ENCODE data around the gene KLF7.

Gene KLF7

DNA sequence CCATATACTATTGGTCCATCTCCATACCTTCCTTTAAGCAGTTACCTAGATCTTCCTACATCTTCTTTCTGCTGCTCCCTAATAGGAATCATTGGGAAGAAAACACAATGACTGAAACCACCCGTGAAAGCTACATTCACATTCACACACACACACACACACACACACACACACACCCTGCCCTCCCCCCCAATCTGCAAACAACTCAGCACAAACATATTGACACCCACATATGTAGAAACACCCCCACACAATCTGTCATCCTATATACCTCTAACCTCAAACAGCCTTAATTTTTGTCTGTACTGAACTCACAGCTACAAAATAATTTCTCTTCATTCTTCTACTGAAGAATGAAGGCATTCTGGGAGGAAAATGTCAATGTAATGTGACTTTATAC is 63.8 kb downstream of the KLF7 start:
- Histone ChIP-seq H3K9me3 (ENCODE audit: control insufficient read depth, insufficient read depth, low read length) (no peaks in the 10 kb centered on the region), H3K4me3 (ENCODE audit: low read depth, low read length) (no peak overlapping the region), H3K9ac (ENCODE audit: low read depth, low read length) (no peak overlapping the region), H3K4me1 (ENCODE audit: control insufficient read depth, insufficient read depth, low read length) (peaks cover 8% of the 10 kb centered on the region), H3K36me3 (ENCODE audit: control insufficient read depth, insufficient read depth, low read length) (peaks cover 5% of the 10 kb centered on the region), H3K27me3 (ENCODE audit: control insufficient read depth, insufficient read depth, low read length) (no peaks in the 10 kb centered on the region)

DNA sequence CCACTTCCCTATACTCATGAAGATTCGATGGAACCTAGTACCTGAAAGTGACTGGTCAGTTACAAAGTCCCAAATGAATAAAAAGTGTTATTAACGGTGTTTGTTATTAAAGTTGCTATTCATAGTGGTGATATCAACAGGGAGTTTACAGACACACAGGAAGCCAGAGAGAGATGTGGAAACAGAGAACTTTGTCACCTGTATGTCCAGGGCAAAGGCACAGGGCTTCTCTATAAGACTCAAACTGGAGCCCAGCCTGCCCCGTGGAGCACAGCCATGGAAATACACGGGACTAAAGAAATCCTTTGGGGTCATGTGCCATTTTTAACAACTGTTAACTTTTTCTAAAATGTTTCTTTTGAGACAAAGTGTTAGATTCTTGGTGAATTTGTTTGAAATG is 68.5 kb downstream of the KLF7 start:
- H3K4me1 ChIP-seq (ENCODE audit: control insufficient read depth, insufficient read depth, low read length) = peaks cover 31% of the 10 kb centered on the region
- no peaks in the 10 kb centered on the region for H3K27me3 ChIP-seq (ENCODE audit: control insufficient read depth, insufficient read depth, low read length)
- no peak overlapping the region for H3K9ac ChIP-seq (ENCODE audit: low read depth, low read length)
- no peaks in the 10 kb centered on the region for H3K36me3 ChIP-seq (ENCODE audit: control insufficient read depth, insufficient read depth, low read length)
- no peaks in the 10 kb centered on the region for H3K9me3 ChIP-seq (ENCODE audit: control insufficient read depth, insufficient read depth, low read length)
- H3K4me3 ChIP-seq (ENCODE audit: low read depth, low read length) = no peak overlapping the region

DNA sequence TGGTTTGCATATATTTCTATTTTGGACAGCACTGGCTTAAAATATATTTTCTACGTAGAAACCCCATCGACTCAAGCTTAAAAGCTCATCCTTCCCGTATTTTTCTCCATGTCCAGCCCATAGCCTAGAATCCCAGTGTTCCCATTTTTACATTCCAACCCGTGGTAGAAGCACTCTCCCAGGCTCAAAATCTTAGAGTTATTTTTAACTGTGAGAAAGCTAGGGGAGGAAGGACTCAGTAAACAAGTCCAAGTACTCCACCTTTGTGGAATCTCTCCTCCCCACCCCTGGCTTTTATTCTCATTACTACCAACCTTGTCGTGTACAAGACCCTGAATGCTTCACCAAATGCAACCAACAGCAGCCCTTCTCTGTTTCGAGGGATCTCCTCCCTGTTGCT is 69.8 kb downstream of the KLF7 start:
- H3K4me3 ChIP-seq (ENCODE audit: low read depth, low read length) = no peak overlapping the region
- H3K9me3 ChIP-seq (ENCODE audit: control insufficient read depth, insufficient read depth, low read length) = no peaks in the 10 kb centered on the region
- H3K9ac ChIP-seq (ENCODE audit: low read depth, low read length) = no peak overlapping the region
- no peaks in the 10 kb centered on the region for H3K36me3 ChIP-seq (ENCODE audit: control insufficient read depth, insufficient read depth, low read length)
- H3K4me1 ChIP-seq (ENCODE audit: control insufficient read depth, insufficient read depth, low read length) = peaks cover 36% of the 10 kb centered on the region
- H3K27me3 ChIP-seq (ENCODE audit: control insufficient read depth, insufficient read depth, low read length) = no peaks in the 10 kb centered on the region

GRCh38 chr2:207093234-207093633 is 72.5 kb downstream of the KLF7 start:
- Histone ChIP-seq H3K4me3 (ENCODE audit: low read depth, low read length) (no peak overlapping the region), H3K27me3 (ENCODE audit: control insufficient read depth, insufficient read depth, low read length) (no peaks in the 10 kb centered on the region), H3K4me1 (ENCODE audit: control insufficient read depth, insufficient read depth, low read length) (peaks cover 39% of the 10 kb centered on the region), H3K36me3 (ENCODE audit: control insufficient read depth, insufficient read depth, low read length) (no peaks in the 10 kb centered on the region), H3K9me3 (ENCODE audit: control insufficient read depth, insufficient read depth, low read length) (no peaks in the 10 kb centered on the region), H3K9ac (ENCODE audit: low read depth, low read length) (no peak overlapping the region)

GRCh38 chr2:207092818-207093217 is 72.9 kb downstream of the KLF7 start:
- Histone ChIP-seq H3K36me3 (ENCODE audit: control insufficient read depth, insufficient read depth, low read length) (no peaks in the 10 kb centered on the region), H3K27me3 (ENCODE audit: control insufficient read depth, insufficient read depth, low read length) (no peaks in the 10 kb centered on the region), H3K4me1 (ENCODE audit: control insufficient read depth, insufficient read depth, low read length) (peaks cover 39% of the 10 kb centered on the region), H3K9me3 (ENCODE audit: control insufficient read depth, insufficient read depth, low read length) (no peaks in the 10 kb centered on the region), H3K4me3 (ENCODE audit: low read depth, low read length) (no peak overlapping the region), H3K9ac (ENCODE audit: low read depth, low read length) (no peak overlapping the region)

GRCh38 chr2:207091928-207092327 is 73.8 kb downstream of the KLF7 start:
- Histone ChIP-seq H3K27me3 (ENCODE audit: control insufficient read depth, insufficient read depth, low read length) (no peaks in the 10 kb centered on the region), H3K36me3 (ENCODE audit: control insufficient read depth, insufficient read depth, low read length) (no peaks in the 10 kb centered on the region), H3K4me3 (ENCODE audit: low read depth, low read length) (no peak overlapping the region), H3K9me3 (ENCODE audit: control insufficient read depth, insufficient read depth, low read length) (no peaks in the 10 kb centered on the region), H3K4me1 (ENCODE audit: control insufficient read depth, insufficient read depth, low read length) (peaks cover 39% of the 10 kb centered on the region), H3K9ac (ENCODE audit: low read depth, low read length) (no peak overlapping the region)

GRCh38 chr2:207091176-207091575 is 74.6 kb downstream of the KLF7 start:
- peaks cover 34% of the 10 kb centered on the region for H3K4me1 ChIP-seq (ENCODE audit: control insufficient read depth, insufficient read depth, low read length)
- no peaks in the 10 kb centered on the region for H3K9me3 ChIP-seq (ENCODE audit: control insufficient read depth, insufficient read depth, low read length)
- H3K27me3 ChIP-seq (ENCODE audit: control insufficient read depth, insufficient read depth, low read length) = no peaks in the 10 kb centered on the region
- H3K4me3 ChIP-seq (ENCODE audit: low read depth, low read length) = no peak overlapping the region
- H3K36me3 ChIP-seq (ENCODE audit: control insufficient read depth, insufficient read depth, low read length) = no peaks in the 10 kb centered on the region
- H3K9ac ChIP-seq (ENCODE audit: low read depth, low read length) = no peak overlapping the region

DNA sequence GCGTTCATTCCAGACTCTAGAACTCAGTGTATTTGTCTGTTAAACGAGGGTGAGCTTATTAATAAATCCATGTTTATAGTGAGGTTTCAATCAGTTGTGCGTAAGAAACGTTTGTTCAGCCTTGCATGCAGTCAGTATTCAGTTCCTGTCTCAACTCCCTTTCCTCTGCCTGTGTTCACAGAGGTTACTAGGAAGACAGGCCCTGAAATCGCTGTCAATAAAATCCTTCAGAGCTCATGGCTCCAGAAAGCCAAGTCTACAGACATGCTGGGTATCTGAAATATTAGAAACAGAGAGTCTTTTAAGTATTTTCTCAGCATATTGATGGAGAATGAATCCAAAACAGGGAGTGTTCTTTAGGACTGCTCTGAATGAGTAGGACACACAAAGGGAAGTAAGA is 75.4 kb downstream of the KLF7 start:
- Histone ChIP-seq H3K9ac (ENCODE audit: low read depth, low read length) (no peak overlapping the region), H3K36me3 (ENCODE audit: control insufficient read depth, insufficient read depth, low read length) (peaks cover 3% of the 10 kb centered on the region), H3K9me3 (ENCODE audit: control insufficient read depth, insufficient read depth, low read length) (no peaks in the 10 kb centered on the region), H3K4me1 (ENCODE audit: control insufficient read depth, insufficient read depth, low read length) (peaks cover 31% of the 10 kb centered on the region), H3K4me3 (ENCODE audit: low read depth, low read length) (no peak overlapping the region), H3K27me3 (ENCODE audit: control insufficient read depth, insufficient read depth, low read length) (no peaks in the 10 kb centered on the region)

DNA sequence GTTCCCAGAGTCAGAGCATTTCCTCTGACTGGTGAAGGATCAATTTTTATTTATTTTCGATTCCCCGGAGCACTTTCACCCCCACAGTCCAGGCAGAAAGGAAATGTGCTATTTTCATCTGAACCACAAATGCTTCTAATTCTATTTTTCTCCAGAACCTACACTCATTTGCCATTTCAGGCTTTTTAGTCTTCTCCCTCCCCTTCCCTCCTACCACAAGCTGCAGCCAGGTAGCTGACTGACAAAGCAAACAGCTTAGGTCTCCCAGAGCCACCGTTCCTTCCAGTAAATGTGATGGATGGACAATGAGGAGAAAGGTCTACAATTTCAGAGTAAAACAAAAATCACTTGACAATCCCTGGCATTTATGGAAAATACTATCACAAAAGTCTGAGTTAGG is 76.9 kb downstream of the KLF7 start:
- H3K36me3 ChIP-seq (ENCODE audit: control insufficient read depth, insufficient read depth, low read length) = peaks cover 5% of the 10 kb centered on the region
- H3K27me3 ChIP-seq (ENCODE audit: control insufficient read depth, insufficient read depth, low read length) = no peaks in the 10 kb centered on the region
- H3K9me3 ChIP-seq (ENCODE audit: control insufficient read depth, insufficient read depth, low read length) = no peaks in the 10 kb centered on the region
- no peak overlapping the region for H3K9ac ChIP-seq (ENCODE audit: low read depth, low read length)
- H3K4me1 ChIP-seq (ENCODE audit: control insufficient read depth, insufficient read depth, low read length) = peaks cover 25% of the 10 kb centered on the region
- H3K4me3 ChIP-seq (ENCODE audit: low read depth, low read length) = no peak overlapping the region

DNA sequence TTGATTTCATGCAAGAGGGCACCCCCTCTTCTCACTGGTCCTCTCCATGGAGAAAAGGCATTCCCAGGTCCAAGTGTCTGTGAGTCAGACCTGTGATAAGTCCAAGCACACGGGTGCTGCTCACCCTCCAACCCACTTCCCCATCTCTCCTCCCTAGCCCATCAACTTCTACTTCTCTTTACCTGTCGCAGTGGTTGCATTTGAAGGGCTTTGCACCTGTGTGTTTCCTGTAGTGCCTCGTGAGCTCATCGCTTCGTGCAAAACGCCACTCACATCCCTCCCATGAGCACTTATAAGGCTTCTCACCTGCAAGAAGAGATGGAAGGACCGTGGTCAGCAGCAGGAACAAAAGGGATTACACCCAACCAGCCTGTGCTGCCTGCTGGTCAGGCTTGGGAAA is 77.5 kb downstream of the KLF7 start:
- Histone ChIP-seq H3K9ac (ENCODE audit: low read depth, low read length) (no peak overlapping the region), H3K36me3 (ENCODE audit: control insufficient read depth, insufficient read depth, low read length) (peaks cover 5% of the 10 kb centered on the region), H3K4me3 (ENCODE audit: low read depth, low read length) (no peak overlapping the region), H3K4me1 (ENCODE audit: control insufficient read depth, insufficient read depth, low read length) (peaks cover 19% of the 10 kb centered on the region), H3K9me3 (ENCODE audit: control insufficient read depth, insufficient read depth, low read length) (no peaks in the 10 kb centered on the region), H3K27me3 (ENCODE audit: control insufficient read depth, insufficient read depth, low read length) (no peaks in the 10 kb centered on the region)

DNA sequence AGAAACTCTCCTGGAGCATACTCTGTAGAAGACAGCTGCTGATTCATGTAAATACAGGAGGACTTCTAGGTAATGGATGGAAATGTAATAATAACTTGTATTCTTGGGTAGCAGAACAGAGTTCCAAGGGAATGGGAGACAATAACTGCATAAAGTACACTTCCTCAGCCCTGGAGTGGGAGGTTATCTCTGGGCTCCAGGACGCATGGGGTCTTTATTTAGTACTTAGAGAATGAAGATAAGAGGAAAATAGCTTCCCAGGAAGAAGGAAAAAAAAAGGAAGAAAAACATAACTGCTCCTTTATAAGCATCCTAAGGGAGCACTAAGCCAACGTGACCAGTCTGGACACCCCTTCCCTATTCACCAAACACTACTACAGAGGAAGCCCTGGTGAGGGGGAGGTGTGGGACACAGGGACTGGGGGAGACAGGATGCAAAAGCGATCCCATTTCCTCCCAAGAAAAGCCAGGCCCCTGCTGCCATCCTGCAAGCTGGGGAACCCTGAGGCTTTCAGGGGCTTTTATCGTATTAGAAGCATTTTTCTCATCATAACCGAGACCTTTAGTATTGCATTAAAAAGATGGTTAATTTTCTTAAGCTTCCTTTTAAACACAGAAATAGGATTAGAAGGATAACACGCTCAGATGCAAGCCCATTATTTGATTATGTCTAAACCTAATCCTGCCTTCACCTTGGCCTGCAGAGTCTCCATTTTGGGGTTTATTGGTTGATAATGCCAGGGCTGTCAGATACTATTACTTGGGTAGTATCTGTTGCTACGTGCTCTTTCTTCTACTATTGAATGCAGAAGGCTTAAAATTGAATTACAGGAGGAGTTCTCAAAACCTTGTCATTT is 78.5 kb downstream of the KLF7 start:
- H3K9me3 ChIP-seq (ENCODE audit: control insufficient read depth, insufficient read depth, low read length) = no peaks in the 10 kb centered on the region
- peaks cover 5% of the 10 kb centered on the region for H3K36me3 ChIP-seq (ENCODE audit: control insufficient read depth, insufficient read depth, low read length)
- H3K4me1 ChIP-seq (ENCODE audit: control insufficient read depth, insufficient read depth, low read length) = peaks cover 10% of the 10 kb centered on the region
- no peaks in the 10 kb centered on the region for H3K27me3 ChIP-seq (ENCODE audit: control insufficient read depth, insufficient read depth, low read length)
- no peak overlapping the region for H3K9ac ChIP-seq (ENCODE audit: low read depth, low read length)
- H3K4me3 ChIP-seq (ENCODE audit: low read depth, low read length) = no peak overlapping the region

DNA sequence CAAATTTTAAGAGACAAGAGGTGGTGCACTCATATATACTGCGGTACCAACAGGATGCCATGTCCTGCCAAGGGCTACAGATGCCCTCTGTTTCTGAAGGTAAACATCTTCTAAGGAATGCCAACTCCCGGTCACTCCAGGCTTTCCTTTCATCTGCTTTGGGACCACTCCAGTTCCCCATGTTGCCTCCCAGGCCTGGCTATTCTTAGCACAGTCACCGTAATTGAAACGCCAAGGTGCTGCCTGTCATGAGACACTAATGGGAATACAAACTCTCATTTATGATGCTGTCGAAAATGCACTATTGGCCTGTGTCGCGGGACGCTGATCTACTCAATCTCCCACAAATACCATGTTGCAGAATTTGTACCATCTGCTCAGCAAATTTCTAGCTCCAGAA is 79.6 kb downstream of the KLF7 start:
- no peaks in the 10 kb centered on the region for H3K9me3 ChIP-seq (ENCODE audit: control insufficient read depth, insufficient read depth, low read length)
- peaks cover 5% of the 10 kb centered on the region for H3K4me1 ChIP-seq (ENCODE audit: control insufficient read depth, insufficient read depth, low read length)
- no peak overlapping the region for H3K4me3 ChIP-seq (ENCODE audit: low read depth, low read length)
- no peaks in the 10 kb centered on the region for H3K27me3 ChIP-seq (ENCODE audit: control insufficient read depth, insufficient read depth, low read length)
- H3K36me3 ChIP-seq (ENCODE audit: control insufficient read depth, insufficient read depth, low read length) = peaks cover 5% of the 10 kb centered on the region
- no peak overlapping the region for H3K9ac ChIP-seq (ENCODE audit: low read depth, low read length)
